Measurements from ENCODE around the gene SSBP3. TPM values are rescaled to one million over a fixed set of nuclear protein-coding genes. Genes with fewer than 3 reads are reported as not detected.

The SSBP3 gene
- polyA plus RNA-seq, 4 donors, result 24.2 to 41.9 (median 32.2) TPM

DNA sequence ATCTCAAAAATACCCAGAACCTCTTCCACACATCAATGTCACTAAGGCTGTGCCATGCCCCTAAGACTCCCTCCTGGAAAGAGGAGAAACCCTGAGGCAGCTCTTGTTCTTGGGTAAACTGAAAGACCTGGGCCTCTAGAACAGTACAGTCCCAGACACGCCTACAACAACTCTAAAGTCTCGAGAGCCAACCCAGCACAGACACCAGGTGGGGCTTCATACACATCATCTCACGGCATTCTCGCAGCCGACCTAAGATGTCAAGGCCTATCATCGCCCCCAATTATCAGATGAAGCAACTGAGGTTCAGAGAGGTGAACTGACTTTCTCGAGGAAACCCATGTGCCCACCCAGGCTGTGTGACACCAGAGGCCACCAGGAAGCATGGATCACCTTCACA, 135.7 kb downstream of the SSBP3 start:
- H3K4me1 ChIP-seq (ENCODE audit: control insufficient read depth in 3 of 3, insufficient read depth in 2 of 3, low read depth in 1 of 3, low read length in 2 of 3), result peaks cover 3 to 45% (median 6%) of the 10 kb centered on the region in 3 donors
- no peak overlapping the region for H3K27ac ChIP-seq (ENCODE audit: low read depth in 1 of 3, low read length in 2 of 3)
- no peak for FAIRE-seq

GRCh38 chr1:54268762-54269297, 137.4 kb downstream of the SSBP3 start:
- DNase-seq, result no peak
- Histone ChIP-seq H3K36me3 (ENCODE audit: control insufficient read depth in 3 of 3, insufficient read depth in 2 of 3, low read depth in 1 of 3, low read length in 3 of 3) (peaks cover 0 to 70% (median 0%) of the 10 kb centered on the region in 3 donors), H3K4me1 (ENCODE audit: control insufficient read depth in 3 of 3, insufficient read depth in 2 of 3, low read depth in 1 of 3, low read length in 2 of 3) (peaks cover 0 to 35% (median 6%) of the 10 kb centered on the region in 3 donors), H3K4me3 (ENCODE audit: low read depth in 1 of 3, low read length in 3 of 3) (no peak overlapping the region), H3K27me3 (ENCODE audit: control insufficient read depth in 3 of 3, insufficient read depth in 3 of 3, low read length in 3 of 3) (no peaks in the 10 kb centered on the region), H3K27ac (ENCODE audit: low read depth in 1 of 3, low read length in 2 of 3) (no peak overlapping the region), H3K9me3 (ENCODE audit: control insufficient read depth in 2 of 2, insufficient read depth in 1 of 2, low read depth in 1 of 2, low read length in 1 of 2) (no peaks in the 10 kb centered on the region)
- no peak for FAIRE-seq
- 25 to 49% (median 39%) methylated on average over 9 of the region's 9 CpGs for WGBS, 3 donors

More for the DNA sequence above, 135.7 kb downstream of the SSBP3 start:
- 74 to 84% (median 80%) methylated on average over 7 of the region's 7 CpGs for WGBS, 3 donors
- H3K9me3 ChIP-seq (ENCODE audit: control insufficient read depth in 2 of 2, insufficient read depth in 1 of 2, low read depth in 1 of 2, low read length in 1 of 2), result no peaks in the 10 kb centered on the region
- no peak for DNase-seq
- no peak overlapping the region for H3K4me3 ChIP-seq (ENCODE audit: low read depth in 1 of 3, low read length in 3 of 3)
- H3K27me3 ChIP-seq (ENCODE audit: control insufficient read depth in 3 of 3, insufficient read depth in 3 of 3, low read length in 3 of 3), result no peaks in the 10 kb centered on the region
- H3K36me3 ChIP-seq (ENCODE audit: control insufficient read depth in 3 of 3, insufficient read depth in 2 of 3, low read depth in 1 of 3, low read length in 3 of 3), result peaks cover 0 to 55% (median 0%) of the 10 kb centered on the region in 3 donors

GRCh38 chr1:54267815-54268761, 138.1 kb downstream of the SSBP3 start:
- FAIRE-seq, result no peak
- Histone ChIP-seq H3K4me3 (ENCODE audit: low read depth in 1 of 3, low read length in 3 of 3) (no peak overlapping the region), H3K9me3 (ENCODE audit: control insufficient read depth in 2 of 2, insufficient read depth in 1 of 2, low read depth in 1 of 2, low read length in 1 of 2) (no peaks in the 10 kb centered on the region), H3K36me3 (ENCODE audit: control insufficient read depth in 3 of 3, insufficient read depth in 2 of 3, low read depth in 1 of 3, low read length in 3 of 3) (peaks cover 0 to 70% (median 0%) of the 10 kb centered on the region in 3 donors), H3K4me1 (ENCODE audit: control insufficient read depth in 3 of 3, insufficient read depth in 2 of 3, low read depth in 1 of 3, low read length in 2 of 3) (peaks cover 0 to 28% (median 2%) of the 10 kb centered on the region in 3 donors), H3K27me3 (ENCODE audit: control insufficient read depth in 3 of 3, insufficient read depth in 3 of 3, low read length in 3 of 3) (no peaks in the 10 kb centered on the region), H3K27ac (ENCODE audit: low read depth in 1 of 3, low read length in 2 of 3) (no peak overlapping the region)
- no peak for DNase-seq
- WGBS, 3 donors, result 79 to 85% (median 82%) methylated on average over 17 of the region's 17 CpGs

DNA sequence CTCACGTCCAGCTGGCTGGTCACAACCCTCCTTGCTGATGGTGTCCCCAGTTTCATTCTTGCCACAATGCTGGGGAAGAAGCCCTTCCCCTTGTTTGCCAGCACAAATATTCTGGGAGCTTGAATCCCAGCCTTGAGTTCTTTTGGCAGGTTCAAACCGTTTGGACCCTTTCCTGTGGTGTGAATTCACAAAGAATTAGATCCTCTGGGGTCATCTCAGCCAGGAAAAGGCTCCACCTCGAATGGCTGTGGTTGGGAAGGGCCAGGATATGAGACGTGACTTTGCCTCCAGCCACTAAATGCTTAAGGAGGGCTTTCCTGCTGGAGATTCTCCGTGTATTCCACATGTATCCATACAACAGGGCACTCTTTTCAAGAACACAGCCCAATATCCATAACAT, 139.3 kb downstream of the SSBP3 start:
- Histone ChIP-seq H3K9me3 (ENCODE audit: control insufficient read depth in 2 of 2, insufficient read depth in 1 of 2, low read depth in 1 of 2, low read length in 1 of 2) (no peaks in the 10 kb centered on the region), H3K36me3 (ENCODE audit: control insufficient read depth in 3 of 3, insufficient read depth in 2 of 3, low read depth in 1 of 3, low read length in 3 of 3) (peaks cover 0 to 82% (median 0%) of the 10 kb centered on the region in 3 donors), H3K4me1 (ENCODE audit: control insufficient read depth in 3 of 3, insufficient read depth in 2 of 3, low read depth in 1 of 3, low read length in 2 of 3) (peaks cover 0 to 24% (median 0%) of the 10 kb centered on the region in 3 donors), H3K27me3 (ENCODE audit: control insufficient read depth in 3 of 3, insufficient read depth in 3 of 3, low read length in 3 of 3) (no peaks in the 10 kb centered on the region), H3K4me3 (ENCODE audit: low read depth in 1 of 3, low read length in 3 of 3) (no peak overlapping the region), H3K27ac (ENCODE audit: low read depth in 1 of 3, low read length in 2 of 3) (no peak overlapping the region)
- DNase-seq, result no peak
- FAIRE-seq, result no peak
- WGBS, 3 donors, result 58 to 86% (median 80%) methylated on average over 5 of the region's 5 CpGs

- DNase-seq, result no peak
- Histone ChIP-seq H3K36me3 (ENCODE audit: control insufficient read depth in 3 of 3, insufficient read depth in 2 of 3, low read depth in 1 of 3, low read length in 3 of 3) (peaks cover 0 to 75% (median 0%) of the 10 kb centered on the region in 3 donors), H3K27me3 (ENCODE audit: control insufficient read depth in 3 of 3, insufficient read depth in 3 of 3, low read length in 3 of 3) (no peaks in the 10 kb centered on the region), H3K4me3 (ENCODE audit: low read depth in 1 of 3, low read length in 3 of 3) (no peak overlapping the region), H3K9me3 (ENCODE audit: control insufficient read depth in 2 of 2, insufficient read depth in 1 of 2, low read depth in 1 of 2, low read length in 1 of 2) (no peaks in the 10 kb centered on the region), H3K4me1 (ENCODE audit: control insufficient read depth in 3 of 3, insufficient read depth in 2 of 3, low read depth in 1 of 3, low read length in 2 of 3) (peaks cover 0 to 30% (median 0%) of the 10 kb centered on the region in 3 donors), H3K27ac (ENCODE audit: low read depth in 1 of 3, low read length in 2 of 3) (no peak overlapping the region)
- no peak for FAIRE-seq
- WGBS, 3 donors, result 78 to 87% (median 81%) methylated on average over 2 of the region's 2 CpGs
Measured at GRCh38 chr1:54266195-54266594, 140.0 kb downstream of the SSBP3 start.

GRCh38 chr1:54265659-54266058, 140.5 kb downstream of the SSBP3 start:
- no peak overlapping the region for H3K4me3 ChIP-seq (ENCODE audit: low read depth in 1 of 3, low read length in 3 of 3)
- H3K36me3 ChIP-seq (ENCODE audit: control insufficient read depth in 3 of 3, insufficient read depth in 2 of 3, low read depth in 1 of 3, low read length in 3 of 3), result peaks cover 0 to 73% (median 0%) of the 10 kb centered on the region in 3 donors
- FAIRE-seq (no peak), DNase-seq (no peak)
- WGBS, 3 donors, result 78 to 87% (median 81%) methylated on average over 6 of the region's 6 CpGs
- H3K9me3 ChIP-seq (ENCODE audit: control insufficient read depth in 2 of 2, insufficient read depth in 1 of 2, low read depth in 1 of 2, low read length in 1 of 2), result no peaks in the 10 kb centered on the region
- H3K27me3 ChIP-seq (ENCODE audit: control insufficient read depth in 3 of 3, insufficient read depth in 3 of 3, low read length in 3 of 3), result no peaks in the 10 kb centered on the region
- H3K27ac ChIP-seq (ENCODE audit: low read depth in 1 of 3, low read length in 2 of 3), result no peak overlapping the region
- peaks cover 0 to 35% (median 0%) of the 10 kb centered on the region in 3 donors for H3K4me1 ChIP-seq (ENCODE audit: control insufficient read depth in 3 of 3, insufficient read depth in 2 of 3, low read depth in 1 of 3, low read length in 2 of 3)

- no peak overlapping the region for H3K27ac ChIP-seq (ENCODE audit: low read depth in 1 of 3, low read length in 2 of 3)
- H3K4me3 ChIP-seq (ENCODE audit: low read depth in 1 of 3, low read length in 3 of 3), result no peak overlapping the region
- 88 to 93% (median 91%) methylated on average over 8 of the region's 8 CpGs for WGBS, 3 donors
- peaks cover 0 to 41% (median 0%) of the 10 kb centered on the region in 3 donors for H3K4me1 ChIP-seq (ENCODE audit: control insufficient read depth in 3 of 3, insufficient read depth in 2 of 3, low read depth in 1 of 3, low read length in 2 of 3)
- peaks cover 0 to 74% (median 0%) of the 10 kb centered on the region in 3 donors for H3K36me3 ChIP-seq (ENCODE audit: control insufficient read depth in 3 of 3, insufficient read depth in 2 of 3, low read depth in 1 of 3, low read length in 3 of 3)
- DNase-seq (no peak), FAIRE-seq (no peak)
- H3K9me3 ChIP-seq (ENCODE audit: control insufficient read depth in 2 of 2, insufficient read depth in 1 of 2, low read depth in 1 of 2, low read length in 1 of 2), result no peaks in the 10 kb centered on the region
- no peaks in the 10 kb centered on the region for H3K27me3 ChIP-seq (ENCODE audit: control insufficient read depth in 3 of 3, insufficient read depth in 3 of 3, low read length in 3 of 3)
Measured at GRCh38 chr1:54265126-54265525, 141.1 kb downstream of the SSBP3 start.

DNA sequence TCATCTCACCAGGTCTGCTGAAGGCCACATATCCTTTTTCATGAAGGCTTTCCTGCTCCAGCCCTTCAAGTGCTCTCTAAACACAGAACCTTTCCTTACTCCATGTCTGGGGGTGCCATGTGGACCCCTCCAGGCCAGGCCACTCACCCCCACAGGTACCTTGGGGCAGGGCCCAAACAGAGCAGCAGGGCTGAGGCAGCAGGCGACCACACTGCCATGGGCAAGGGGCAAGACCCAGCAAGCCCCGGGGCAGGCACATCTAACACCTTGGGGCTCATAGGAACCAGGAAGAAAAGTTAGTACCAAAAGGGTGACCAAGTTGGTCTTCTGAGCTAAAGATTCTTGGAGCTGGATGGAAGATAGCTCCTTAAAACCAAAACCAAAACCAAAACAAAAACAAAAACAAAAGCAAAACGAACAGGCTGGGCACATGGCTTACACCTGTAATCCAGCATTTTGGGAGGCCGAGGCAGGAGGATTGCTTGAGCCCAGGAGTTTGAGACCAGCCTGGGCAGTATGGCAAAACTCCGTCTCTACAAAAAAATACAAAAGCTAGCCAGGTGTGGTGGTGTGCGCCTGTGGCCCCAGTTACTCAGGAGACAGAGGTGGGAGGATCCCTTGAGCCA, 142.5 kb downstream of the SSBP3 start:
- Histone ChIP-seq H3K9me3 (ENCODE audit: control insufficient read depth in 2 of 2, insufficient read depth in 1 of 2, low read depth in 1 of 2, low read length in 1 of 2) (no peaks in the 10 kb centered on the region), H3K4me1 (ENCODE audit: control insufficient read depth in 3 of 3, insufficient read depth in 2 of 3, low read depth in 1 of 3, low read length in 2 of 3) (peaks cover 0 to 42% (median 2%) of the 10 kb centered on the region in 3 donors), H3K27ac (ENCODE audit: low read depth in 1 of 3, low read length in 2 of 3) (peak overlapping the region in 1 of 3 donors; percentile 28), H3K36me3 (ENCODE audit: control insufficient read depth in 3 of 3, insufficient read depth in 2 of 3, low read depth in 1 of 3, low read length in 3 of 3) (peaks cover 0 to 73% (median 0%) of the 10 kb centered on the region in 3 donors), H3K27me3 (ENCODE audit: control insufficient read depth in 3 of 3, insufficient read depth in 3 of 3, low read length in 3 of 3) (no peaks in the 10 kb centered on the region), H3K4me3 (ENCODE audit: low read depth in 1 of 3, low read length in 3 of 3) (no peak overlapping the region)
- WGBS, 3 donors, result 73 to 75% (median 74%) methylated on average over 6 of the region's 6 CpGs
- no peak for FAIRE-seq
- no peak for DNase-seq
